GM23338 (cell line): ENCODE measurements around the gene NLK. TPM values are rescaled to one million over a fixed set of nuclear protein-coding genes. Genes with fewer than 3 reads are reported as not detected.

ENCODE experiments used
- ATAC-seq: fragments of 200-7000 bp; cut with Tn5 transposase; 3 replicates; pipeline ENCODE4 v1.9.1; 2020
- DNase-seq: peaks from one replicate; pipeline ENCODE4 v3.0.0-alpha.2; 2015; ENCODE audit warnings: low spot score
- H2AFZ ChIP-seq: fragments of 200-600 bp; sonication (generic); 2 replicates; pipeline ENCODE4 v1.8.0; 2016; ENCODE audit warnings: antibody characterized with exemption, mild to moderate bottlenecking, moderate library complexity
- H3F3A ChIP-seq: fragments of 200-600 bp; sonication (generic); replicated peaks from 2 replicates; pipeline ENCODE4 v1.8.0; 2017; ENCODE audit warnings: antibody characterized with exemption, mixed run types, low read depth
- H3K27ac ChIP-seq: fragments of 200-600 bp; sonication (generic); 2 replicates; pipeline ENCODE4 v1.6.1; 2016; ENCODE audit warnings: low read depth
- H3K27me3 ChIP-seq: fragments of 200-600 bp; sonication (generic); 2 replicates; pipeline ENCODE4 v1.8.0; 2016; ENCODE audit warnings: mild to moderate bottlenecking, mixed run types, moderate library complexity; ENCODE audit not compliant: insufficient read depth
- H3K36me3 ChIP-seq: fragments of 200-600 bp; sonication (generic); 2 replicates; pipeline ENCODE4 v1.8.0; 2016; ENCODE audit warnings: mild to moderate bottlenecking; ENCODE audit not compliant: insufficient read depth
- H3K4me1 ChIP-seq: fragments of 200-600 bp; sonication (generic); 2 replicates; pipeline ENCODE4 v1.8.0; 2016; ENCODE audit warnings: mild to moderate bottlenecking, moderate library complexity; ENCODE audit not compliant: insufficient read depth
- H3K4me2 ChIP-seq: fragments of 200-600 bp; sonication (generic); 2 replicates; pipeline ENCODE4 v1.7.1; 2017; ENCODE audit warnings: mixed run types
- H3K4me3 ChIP-seq: fragments of 200-600 bp; sonication (generic); 2 replicates; pipeline ENCODE4 v1.6.1; 2016; ENCODE audit warnings: mixed run types
- H3K79me2 ChIP-seq: fragments of 200-600 bp; sonication (generic); replicated peaks from 2 replicates; pipeline ENCODE4 v1.8.0; 2017; ENCODE audit warnings: mild to moderate bottlenecking; ENCODE audit not compliant: insufficient read depth
- H3K9me2 ChIP-seq: fragments of 200-600 bp; sonication (generic); 2 replicates; pipeline ENCODE4 v1.8.0; 2017; ENCODE audit not compliant: insufficient read depth
- H4K20me1 ChIP-seq: fragments of 200-600 bp; sonication (generic); replicated peaks from 2 replicates; pipeline ENCODE4 v1.8.0; 2017; ENCODE audit warnings: mild to moderate bottlenecking; ENCODE audit not compliant: insufficient read depth
- H3K27ac Mint-ChIP-seq: 2 replicates; pipeline ENCODE4 v1.8.0; 2020; ENCODE audit warnings: inconsistent platforms, mild to moderate bottlenecking, moderate library complexity, mixed read lengths
- H3K27me3 Mint-ChIP-seq: 3 replicates; pipeline ENCODE4 v1.8.0; 2022; ENCODE audit warnings: low read depth, mild to moderate bottlenecking, moderate library complexity, mixed read lengths, inconsistent platforms; ENCODE audit not compliant: insufficient read depth, poor library complexity
- H3K36me3 Mint-ChIP-seq: 3 replicates; pipeline ENCODE4 v1.8.0; 2021; ENCODE audit warnings: low read depth, mild to moderate bottlenecking, inconsistent platforms, moderate library complexity, mixed read lengths
- H3K4me1 Mint-ChIP-seq: 3 replicates; pipeline ENCODE4 v1.8.0; 2020; ENCODE audit warnings: mild to moderate bottlenecking, inconsistent platforms, mixed read lengths
- H3K4me3 Mint-ChIP-seq: 3 replicates; pipeline ENCODE4 v1.8.0; 2021; ENCODE audit warnings: moderate library complexity, mild to moderate bottlenecking, inconsistent platforms, mixed read lengths
- H3K9me3 Mint-ChIP-seq: 3 replicates; pipeline ENCODE4 v1.8.0; 2020; ENCODE audit warnings: moderate library complexity, mild to moderate bottlenecking, inconsistent platforms, mixed read lengths
- EZH2phosphoT487 ChIP-seq: fragments of 200-600 bp; sonication (generic); IDR thresholded peaks from one replicate; pipeline ENCODE4 v1.8.1; 2018; ENCODE audit warnings: antibody characterized with exemption; ENCODE audit not compliant: unreplicated experiment
- NANOG ChIP-seq: IDR thresholded peaks from 2 replicates; pipeline ENCODE4 v1.6.1; 2016; ENCODE audit warnings: antibody characterized with exemption, borderline replicate concordance
- POLR2AphosphoS5 ChIP-seq: IDR thresholded peaks from 2 replicates; pipeline ENCODE4 v1.6.1; 2016; ENCODE audit warnings: antibody characterized with exemption, low read depth
- STAT1 ChIP-seq: IDR thresholded peaks from one replicate; pipeline ENCODE4 v1.6.1; 2016; ENCODE audit warnings: antibody characterized with exemption; ENCODE audit not compliant: unreplicated experiment
- polyA plus RNA-seq: library from polyadenylated mRNA; unstranded; fragments of >200 nt; fragmentation: Nextera tagmentation; extraction: Ambion mirVana; gene quantifications from 2 replicates; pipeline ENCODE4 v1.2.1, GENCODE V29; 2016
- total RNA-seq: library from RNA; depleted of rRNA; stranded (reverse); fragments of >200 nt; shearing (Covaris generic); gene quantifications from 2 replicates; pipeline ENCODE4 v1.2.3, GENCODE V29; 2014
- TF ChIP-seq, protein P1 (sequence below): fragments of 250-450 bp; sonication (Bioruptor Pico); IDR thresholded peaks from 2 replicates; pipeline ENCODE4 v1.5.0; 2020; ENCODE audit warnings: mild to moderate bottlenecking, moderate library complexity
- TF ChIP-seq, protein P2 (sequence below): IDR thresholded peaks from 2 replicates; pipeline ENCODE4 v1.6.1; 2016; ENCODE audit warnings: antibody characterized with exemption

The NLK gene
- total and polyA plus RNA-seq, 2 experiments from 2014 or later = 34.7 to 78.5 TPM

DNA sequence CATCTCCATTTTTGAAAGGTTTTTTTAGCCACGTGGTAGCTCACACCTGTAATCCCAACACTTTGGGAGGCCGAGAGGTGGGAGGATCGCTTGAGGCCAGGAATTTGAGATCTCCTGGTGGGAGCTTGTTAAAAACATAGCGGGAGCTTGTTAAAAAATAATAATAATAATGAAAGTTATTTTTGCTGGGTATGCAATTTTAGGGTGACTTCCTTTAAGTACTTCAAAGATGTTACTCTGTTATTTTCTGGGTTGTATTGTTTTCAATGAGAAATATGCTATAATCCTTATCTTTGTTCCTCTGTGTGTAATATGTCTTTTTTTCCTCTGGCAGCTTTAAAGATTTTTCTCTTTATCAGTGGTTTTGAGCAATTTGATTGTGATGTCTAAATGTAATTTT, 48.1 kb downstream of the NLK start (continued):
- TF ChIP-seq, protein P1, sequence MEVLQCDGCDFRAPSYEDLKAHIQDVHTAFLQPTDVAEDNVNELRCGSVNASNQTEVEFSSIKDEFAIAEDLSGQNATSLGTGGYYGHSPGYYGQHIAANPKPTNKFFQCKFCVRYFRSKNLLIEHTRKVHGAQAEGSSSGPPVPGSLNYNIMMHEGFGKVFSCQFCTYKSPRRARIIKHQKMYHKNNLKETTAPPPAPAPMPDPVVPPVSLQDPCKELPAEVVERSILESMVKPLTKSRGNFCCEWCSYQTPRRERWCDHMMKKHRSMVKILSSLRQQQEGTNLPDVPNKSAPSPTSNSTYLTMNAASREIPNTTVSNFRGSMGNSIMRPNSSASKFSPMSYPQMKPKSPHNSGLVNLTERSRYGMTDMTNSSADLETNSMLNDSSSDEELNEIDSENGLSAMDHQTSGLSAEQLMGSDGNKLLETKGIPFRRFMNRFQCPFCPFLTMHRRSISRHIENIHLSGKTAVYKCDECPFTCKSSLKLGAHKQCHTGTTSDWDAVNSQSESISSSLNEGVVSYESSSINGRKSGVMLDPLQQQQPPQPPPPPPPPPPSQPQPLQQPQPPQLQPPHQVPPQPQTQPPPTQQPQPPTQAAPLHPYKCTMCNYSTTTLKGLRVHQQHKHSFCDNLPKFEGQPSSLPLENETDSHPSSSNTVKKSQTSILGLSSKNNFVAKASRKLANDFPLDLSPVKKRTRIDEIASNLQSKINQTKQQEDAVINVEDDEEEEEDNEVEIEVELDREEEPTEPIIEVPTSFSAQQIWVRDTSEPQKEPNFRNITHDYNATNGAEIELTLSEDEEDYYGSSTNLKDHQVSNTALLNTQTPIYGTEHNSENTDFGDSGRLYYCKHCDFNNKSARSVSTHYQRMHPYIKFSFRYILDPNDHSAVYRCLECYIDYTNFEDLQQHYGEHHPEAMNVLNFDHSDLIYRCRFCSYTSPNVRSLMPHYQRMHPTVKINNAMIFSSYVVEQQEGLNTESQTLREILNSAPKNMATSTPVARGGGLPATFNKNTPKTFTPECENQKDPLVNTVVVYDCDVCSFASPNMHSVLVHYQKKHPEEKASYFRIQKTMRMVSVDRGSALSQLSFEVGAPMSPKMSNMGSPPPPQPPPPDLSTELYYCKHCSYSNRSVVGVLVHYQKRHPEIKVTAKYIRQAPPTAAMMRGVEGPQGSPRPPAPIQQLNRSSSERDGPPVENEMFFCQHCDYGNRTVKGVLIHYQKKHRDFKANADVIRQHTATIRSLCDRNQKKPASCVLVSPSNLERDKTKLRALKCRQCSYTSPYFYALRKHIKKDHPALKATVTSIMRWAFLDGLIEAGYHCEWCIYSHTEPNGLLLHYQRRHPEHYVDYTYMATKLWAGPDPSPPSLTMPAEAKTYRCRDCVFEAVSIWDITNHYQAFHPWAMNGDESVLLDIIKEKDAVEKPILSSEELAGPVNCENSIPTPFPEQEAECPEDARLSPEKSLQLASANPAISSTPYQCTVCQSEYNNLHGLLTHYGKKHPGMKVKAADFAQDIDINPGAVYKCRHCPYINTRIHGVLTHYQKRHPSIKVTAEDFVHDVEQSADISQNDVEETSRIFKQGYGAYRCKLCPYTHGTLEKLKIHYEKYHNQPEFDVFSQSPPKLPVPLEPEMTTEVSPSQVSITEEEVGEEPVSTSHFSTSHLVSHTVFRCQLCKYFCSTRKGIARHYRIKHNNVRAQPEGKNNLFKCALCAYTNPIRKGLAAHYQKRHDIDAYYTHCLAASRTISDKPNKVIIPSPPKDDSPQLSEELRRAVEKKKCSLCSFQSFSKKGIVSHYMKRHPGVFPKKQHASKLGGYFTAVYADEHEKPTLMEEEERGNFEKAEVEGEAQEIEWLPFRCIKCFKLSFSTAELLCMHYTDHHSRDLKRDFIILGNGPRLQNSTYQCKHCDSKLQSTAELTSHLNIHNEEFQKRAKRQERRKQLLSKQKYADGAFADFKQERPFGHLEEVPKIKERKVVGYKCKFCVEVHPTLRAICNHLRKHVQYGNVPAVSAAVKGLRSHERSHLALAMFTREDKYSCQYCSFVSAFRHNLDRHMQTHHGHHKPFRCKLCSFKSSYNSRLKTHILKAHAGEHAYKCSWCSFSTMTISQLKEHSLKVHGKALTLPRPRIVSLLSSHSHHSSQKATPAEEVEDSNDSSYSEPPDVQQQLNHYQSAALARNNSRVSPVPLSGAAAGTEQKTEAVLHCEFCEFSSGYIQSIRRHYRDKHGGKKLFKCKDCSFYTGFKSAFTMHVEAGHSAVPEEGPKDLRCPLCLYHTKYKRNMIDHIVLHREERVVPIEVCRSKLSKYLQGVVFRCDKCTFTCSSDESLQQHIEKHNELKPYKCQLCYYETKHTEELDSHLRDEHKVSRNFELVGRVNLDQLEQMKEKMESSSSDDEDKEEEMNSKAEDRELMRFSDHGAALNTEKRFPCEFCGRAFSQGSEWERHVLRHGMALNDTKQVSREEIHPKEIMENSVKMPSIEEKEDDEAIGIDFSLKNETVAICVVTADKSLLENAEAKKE (CRISPR knock-in tag) = no peak
- TF ChIP-seq POLR2AphosphoS5 (no peak), EZH2phosphoT487 (no peak)

DNA sequence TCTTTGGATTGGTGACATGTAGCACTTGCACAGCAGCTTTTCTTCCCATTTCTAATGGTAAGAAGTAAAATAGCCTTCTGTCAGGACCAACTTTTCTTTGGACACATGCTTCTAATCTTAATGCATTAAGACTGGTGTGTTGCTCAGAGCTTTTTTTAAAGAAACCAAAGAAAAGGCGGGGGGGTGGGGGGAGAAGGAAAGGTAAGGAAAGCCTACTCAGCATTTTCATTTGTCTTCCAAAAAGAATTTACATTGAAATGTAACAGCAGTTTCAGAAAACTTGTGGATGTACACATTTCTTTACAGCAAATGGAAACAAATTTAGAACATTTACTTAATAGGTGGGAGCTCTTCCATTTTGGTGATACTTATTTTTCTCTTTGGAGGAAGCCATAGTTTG, 49.6 kb downstream of the NLK start:
- Mint-ChIP-seq H3K9me3 (peaks cover 25% of the 10 kb centered on the region), H3K36me3 (peaks cover 27% of the 10 kb centered on the region), H3K27me3 (peaks cover 5% of the 10 kb centered on the region), H3K4me1 (peaks cover 56% of the 10 kb centered on the region), H3K27ac (peak overlapping the region; percentile 90), H3K4me3 (peak overlapping the region; percentile 5; the same call in 1 of the 3 replicates)
- H3K9me2 ChIP-seq = no peaks in the 10 kb centered on the region
- no peak overlapping the region for H2AFZ ChIP-seq
- H4K20me1 ChIP-seq = 0 out of 2 replicates have a peak, but pooled peaks cover 4% of the 10 kb centered on the region
- peak overlapping the region; percentile 64 for H3K4me2 ChIP-seq
- no peaks in the 10 kb centered on the region for H3K27me3 ChIP-seq
- ATAC-seq (no peak), DNase-seq (no peak)
- peak overlapping the region; percentile 79 for H3K27ac ChIP-seq
- H3K4me3 ChIP-seq = peak overlapping the region; percentile 9; the same call in 1 of the 2 replicates
- no peaks in the 10 kb centered on the region for H3F3A ChIP-seq
- H3K79me2 ChIP-seq = peaks cover 99% of the 10 kb centered on the region
- peaks cover 58% of the 10 kb centered on the region for H3K4me1 ChIP-seq
- H3K36me3 ChIP-seq = no peaks in the 10 kb centered on the region
- no peak for TF ChIP-seq STAT1
- TF ChIP-seq, protein P1 (CRISPR knock-in tag) = no peak
- TF ChIP-seq, protein P2, sequence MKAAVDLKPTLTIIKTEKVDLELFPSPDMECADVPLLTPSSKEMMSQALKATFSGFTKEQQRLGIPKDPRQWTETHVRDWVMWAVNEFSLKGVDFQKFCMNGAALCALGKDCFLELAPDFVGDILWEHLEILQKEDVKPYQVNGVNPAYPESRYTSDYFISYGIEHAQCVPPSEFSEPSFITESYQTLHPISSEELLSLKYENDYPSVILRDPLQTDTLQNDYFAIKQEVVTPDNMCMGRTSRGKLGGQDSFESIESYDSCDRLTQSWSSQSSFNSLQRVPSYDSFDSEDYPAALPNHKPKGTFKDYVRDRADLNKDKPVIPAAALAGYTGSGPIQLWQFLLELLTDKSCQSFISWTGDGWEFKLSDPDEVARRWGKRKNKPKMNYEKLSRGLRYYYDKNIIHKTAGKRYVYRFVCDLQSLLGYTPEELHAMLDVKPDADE = no peak
- TF ChIP-seq NANOG = no peak
